ENCODE data around the gene TTC28. TPM values are rescaled to one million over a fixed set of nuclear protein-coding genes. Genes with fewer than 3 reads are reported as not detected.

TTC28 gene
- total and polyA plus RNA-seq, 8 donors = 31.1 to 44.2 (median 41.4) TPM

- H3K4me3 ChIP-seq = no peak overlapping the region
- H3K27ac ChIP-seq = no peak overlapping the region
- TF ChIP-seq, protein P1, sequence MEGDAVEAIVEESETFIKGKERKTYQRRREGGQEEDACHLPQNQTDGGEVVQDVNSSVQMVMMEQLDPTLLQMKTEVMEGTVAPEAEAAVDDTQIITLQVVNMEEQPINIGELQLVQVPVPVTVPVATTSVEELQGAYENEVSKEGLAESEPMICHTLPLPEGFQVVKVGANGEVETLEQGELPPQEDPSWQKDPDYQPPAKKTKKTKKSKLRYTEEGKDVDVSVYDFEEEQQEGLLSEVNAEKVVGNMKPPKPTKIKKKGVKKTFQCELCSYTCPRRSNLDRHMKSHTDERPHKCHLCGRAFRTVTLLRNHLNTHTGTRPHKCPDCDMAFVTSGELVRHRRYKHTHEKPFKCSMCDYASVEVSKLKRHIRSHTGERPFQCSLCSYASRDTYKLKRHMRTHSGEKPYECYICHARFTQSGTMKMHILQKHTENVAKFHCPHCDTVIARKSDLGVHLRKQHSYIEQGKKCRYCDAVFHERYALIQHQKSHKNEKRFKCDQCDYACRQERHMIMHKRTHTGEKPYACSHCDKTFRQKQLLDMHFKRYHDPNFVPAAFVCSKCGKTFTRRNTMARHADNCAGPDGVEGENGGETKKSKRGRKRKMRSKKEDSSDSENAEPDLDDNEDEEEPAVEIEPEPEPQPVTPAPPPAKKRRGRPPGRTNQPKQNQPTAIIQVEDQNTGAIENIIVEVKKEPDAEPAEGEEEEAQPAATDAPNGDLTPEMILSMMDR (IDR thresholded peaks at IDR 0.05) = no peak
- H3K36me3 ChIP-seq = peaks cover 0 to 43% of the 10 kb centered on the region in 2 donors
- peak in 1 of 4 donors; percentile 14 for DNase-seq
- H3K4me1 ChIP-seq = no peaks in the 10 kb centered on the region
- no peaks in the 10 kb centered on the region for H3K27me3 ChIP-seq
- no peaks in the 10 kb centered on the region for H3K9me3 ChIP-seq
- intact Hi-C loops (cut with DNase I) = no loop called here
- ATAC-seq = no peak
Observed at GRCh38 chr22:27991586-27992293, 687.9 kb downstream of the TTC28 start.

DNA sequence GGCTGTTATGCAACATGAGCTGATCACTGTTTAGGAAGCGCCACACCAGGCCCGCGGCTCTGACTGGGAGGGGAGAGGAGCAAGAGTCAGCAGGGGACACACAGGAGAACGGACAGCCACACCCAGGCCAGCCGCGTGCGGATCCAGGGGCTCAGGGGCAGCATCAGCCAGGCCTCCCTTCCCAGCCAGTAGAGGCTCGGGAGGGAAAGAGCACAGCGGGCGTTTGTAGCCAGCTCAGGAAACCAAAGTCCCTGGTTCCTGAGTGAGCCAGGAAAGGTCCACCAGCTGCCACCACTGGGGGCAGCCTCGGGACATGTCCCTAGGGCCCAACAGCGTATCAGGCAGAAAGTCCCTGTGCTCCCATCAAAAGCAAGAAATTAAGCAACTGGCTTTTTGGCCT lies 688.8 kb downstream of the TTC28 start:
- peak; percentile 35 for ATAC-seq
- intact Hi-C loops (cut with DNase I) = no loop called here
- Histone ChIP-seq H3K27ac (peak overlapping the region in 1 of 2 donors; percentile 3), H3K36me3 (peaks cover 0 to 44% of the 10 kb centered on the region in 2 donors), H3K4me1 (no peaks in the 10 kb centered on the region), H3K9me3 (no peaks in the 10 kb centered on the region), H3K4me3 (no peak overlapping the region), H3K27me3 (no peaks in the 10 kb centered on the region)
- DNase-seq = peak in 2 of 4 donors; percentile 23 to 32
- TF ChIP-seq, protein P1 (IDR thresholded peaks at IDR 0.05) = peak in 1 of 2 donors; percentile 47

DNA sequence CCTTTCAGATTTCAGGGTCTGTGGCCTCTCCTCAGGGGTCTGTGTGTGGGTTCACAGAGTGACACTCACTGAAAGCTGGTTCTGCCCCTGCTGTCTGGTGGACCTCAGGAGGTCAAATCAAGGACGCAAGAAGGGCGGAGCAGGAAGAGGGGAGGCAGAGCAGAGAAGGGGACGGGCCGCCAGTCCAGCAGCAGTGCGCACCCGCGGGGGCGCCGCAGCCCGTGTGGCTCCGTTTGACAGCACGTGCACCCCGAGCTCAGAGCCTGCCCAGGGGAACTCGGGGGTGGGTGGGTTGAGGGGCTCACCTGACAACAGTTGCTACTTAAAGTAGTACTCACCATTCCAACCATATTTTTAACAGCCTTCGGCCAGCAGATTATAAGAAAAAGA lies 689.2 kb downstream of the TTC28 start:
- H3K4me3 ChIP-seq = no peak overlapping the region
- H3K27ac ChIP-seq = peak overlapping the region in 1 of 2 donors; percentile 3
- peaks cover 0 to 42% of the 10 kb centered on the region in 2 donors for H3K36me3 ChIP-seq
- DNase-seq (peak in 1 of 4 donors; percentile 19), ATAC-seq (no peak)
- H3K9me3 ChIP-seq = no peaks in the 10 kb centered on the region
- TF ChIP-seq, protein P1 (IDR thresholded peaks at IDR 0.05) = no peak
- H3K4me1 ChIP-seq = no peaks in the 10 kb centered on the region
- intact Hi-C loops (cut with DNase I) = no loop called here
- no peaks in the 10 kb centered on the region for H3K27me3 ChIP-seq

- H3K4me3 ChIP-seq = no peak overlapping the region
- no peak overlapping the region for H3K27ac ChIP-seq
- intact Hi-C loops (cut with DNase I) = no loop called here
- peaks cover 0 to 42% of the 10 kb centered on the region in 2 donors for H3K36me3 ChIP-seq
- TF ChIP-seq, protein P1 (IDR thresholded peaks at IDR 0.05) = no peak
- no peak for ATAC-seq
- H3K27me3 ChIP-seq = no peaks in the 10 kb centered on the region
- no peaks in the 10 kb centered on the region for H3K4me1 ChIP-seq
- no peak for DNase-seq
- no peaks in the 10 kb centered on the region for H3K9me3 ChIP-seq
Observed at GRCh38 chr22:27989758-27990450, 689.7 kb downstream of the TTC28 start.

- peaks cover 0 to 48% of the 10 kb centered on the region in 2 donors for H3K36me3 ChIP-seq
- no peak for ATAC-seq
- H3K27me3 ChIP-seq = no peaks in the 10 kb centered on the region
- peak in 1 of 4 donors; percentile 7 for DNase-seq
- TF ChIP-seq, protein P1 (IDR thresholded peaks at IDR 0.05) = no peak
- H3K4me3 ChIP-seq = no peak overlapping the region
- no peaks in the 10 kb centered on the region for H3K4me1 ChIP-seq
- intact Hi-C loops (cut with DNase I) = no loop called here
- no peaks in the 10 kb centered on the region for H3K9me3 ChIP-seq
- H3K27ac ChIP-seq = no peak overlapping the region
Observed at GRCh38 chr22:27988704-27989103, 690.9 kb downstream of the TTC28 start.

All from left lung (tissue), 10 donors.